ENCODE measurements around the gene SAFB.

The SAFB gene

GRCh38 chr19:5592531-5593342 is 30.1 kb upstream of the SAFB start:
- Histone ChIP-seq H3K27me3 (ENCODE audit: insufficient read depth, low read length, poor library complexity) (no peaks in the 10 kb centered on the region), H4K20me1 (ENCODE audit: insufficient read depth, low read length) (peaks cover 60% of the 10 kb centered on the region), H2AFZ (ENCODE audit: low read depth, low read length) (no peak overlapping the region), H3K36me3 (ENCODE audit: insufficient read depth, low read length) (peaks cover 98% of the 10 kb centered on the region), H3K4me3 (ENCODE audit: low read depth in 1 of 2, low read length in 2 of 2) (no peak overlapping the region), H3K27ac (ENCODE audit: low read length) (no peak overlapping the region), H3K4me1 (ENCODE audit: insufficient read depth, low read length) (no peaks in the 10 kb centered on the region), H3K4me2 (ENCODE audit: insufficient read depth, low read length) (no peak overlapping the region), H3K79me2 (ENCODE audit: insufficient read depth, low read length) (peaks cover 6% of the 10 kb centered on the region; the same call in 1 of the 2 replicates), H3K9me3 (ENCODE audit: insufficient read depth, low read length, severe bottlenecking) (no peaks in the 10 kb centered on the region), H3K9ac (ENCODE audit: low read depth, low read length) (no peak overlapping the region)
- DNase-seq (no peak), ATAC-seq (ENCODE audit: insufficient read depth, low read depth) (no peak)
- TF ChIP-seq EZH2 (IDR thresholded peaks at IDR 0.05; ENCODE audit: borderline replicate concordance, low read depth, low read length, severe bottlenecking) (no peak), CTCF (IDR thresholded peaks at IDR 0.05; ENCODE audit: borderline replicate concordance, extremely low read depth, low read length, poor library complexity, severe bottlenecking) (no peak)

- H3K4me2 ChIP-seq (ENCODE audit: insufficient read depth, low read length) = no peak overlapping the region
- H3K4me1 ChIP-seq (ENCODE audit: insufficient read depth, low read length) = no peaks in the 10 kb centered on the region
- peaks cover 54% of the 10 kb centered on the region for H4K20me1 ChIP-seq (ENCODE audit: insufficient read depth, low read length)
- H3K79me2 ChIP-seq (ENCODE audit: insufficient read depth, low read length) = peaks cover 6% of the 10 kb centered on the region; the same call in 1 of the 2 replicates
- H2AFZ ChIP-seq (ENCODE audit: low read depth, low read length) = no peak overlapping the region
- no peak overlapping the region for H3K27ac ChIP-seq (ENCODE audit: low read length)
- H3K4me3 ChIP-seq (ENCODE audit: low read depth in 1 of 2, low read length in 2 of 2) = no peak overlapping the region
- no peaks in the 10 kb centered on the region for H3K9me3 ChIP-seq (ENCODE audit: insufficient read depth, low read length, severe bottlenecking)
- TF ChIP-seq CTCF (IDR thresholded peaks at IDR 0.05; ENCODE audit: borderline replicate concordance, extremely low read depth, low read length, poor library complexity, severe bottlenecking) = no peak
- TF ChIP-seq EZH2 (IDR thresholded peaks at IDR 0.05; ENCODE audit: borderline replicate concordance, low read depth, low read length, severe bottlenecking) = no peak
- no peak for ATAC-seq (ENCODE audit: insufficient read depth, low read depth)
- no peaks in the 10 kb centered on the region for H3K27me3 ChIP-seq (ENCODE audit: insufficient read depth, low read length, poor library complexity)
- DNase-seq = no peak
- peaks cover 98% of the 10 kb centered on the region for H3K36me3 ChIP-seq (ENCODE audit: insufficient read depth, low read length)
- H3K9ac ChIP-seq (ENCODE audit: low read depth, low read length) = no peak overlapping the region
These were observed 29.3 kb upstream of the SAFB start for GRCh38 chr19:5593343-5594255.

- Histone ChIP-seq H3K27ac (ENCODE audit: low read length) (no peak overlapping the region), H2AFZ (ENCODE audit: low read depth, low read length) (no peak overlapping the region), H3K79me2 (ENCODE audit: insufficient read depth, low read length) (peaks cover 6% of the 10 kb centered on the region; the same call in 1 of the 2 replicates), H3K9ac (ENCODE audit: low read depth, low read length) (no peak overlapping the region), H3K9me3 (ENCODE audit: insufficient read depth, low read length, severe bottlenecking) (no peaks in the 10 kb centered on the region), H3K4me1 (ENCODE audit: insufficient read depth, low read length) (no peaks in the 10 kb centered on the region), H3K36me3 (ENCODE audit: insufficient read depth, low read length) (peaks cover 98% of the 10 kb centered on the region), H4K20me1 (ENCODE audit: insufficient read depth, low read length) (peaks cover 45% of the 10 kb centered on the region), H3K4me2 (ENCODE audit: insufficient read depth, low read length) (no peak overlapping the region), H3K4me3 (ENCODE audit: low read depth in 1 of 2, low read length in 2 of 2) (no peak overlapping the region), H3K27me3 (ENCODE audit: insufficient read depth, low read length, poor library complexity) (no peaks in the 10 kb centered on the region)
- no peak for ATAC-seq (ENCODE audit: insufficient read depth, low read depth)
- DNase-seq = no peak
- TF ChIP-seq EZH2 (IDR thresholded peaks at IDR 0.05; ENCODE audit: borderline replicate concordance, low read depth, low read length, severe bottlenecking) = no peak
- no peak for TF ChIP-seq CTCF (IDR thresholded peaks at IDR 0.05; ENCODE audit: borderline replicate concordance, extremely low read depth, low read length, poor library complexity, severe bottlenecking)
These were observed 28.3 kb upstream of the SAFB start for GRCh38 chr19:5594521-5594950.

Data from DND-41 (cell line).